SKM-1 (cell line): ENCODE measurements around the gene DUSP15.
"Not testable (repeated sequence)": the region's sequence is repeated elsewhere in the genome, so short reads cannot be mapped to it uniquely, and the experiment has no call there.

Experiments
- DNase-seq: peaks from one replicate; lab custom pipeline; 2025; ENCODE audit not compliant: unreplicated experiment; lab: John Stamatoyannopoulos, UW

The DUSP15 gene

DNA sequence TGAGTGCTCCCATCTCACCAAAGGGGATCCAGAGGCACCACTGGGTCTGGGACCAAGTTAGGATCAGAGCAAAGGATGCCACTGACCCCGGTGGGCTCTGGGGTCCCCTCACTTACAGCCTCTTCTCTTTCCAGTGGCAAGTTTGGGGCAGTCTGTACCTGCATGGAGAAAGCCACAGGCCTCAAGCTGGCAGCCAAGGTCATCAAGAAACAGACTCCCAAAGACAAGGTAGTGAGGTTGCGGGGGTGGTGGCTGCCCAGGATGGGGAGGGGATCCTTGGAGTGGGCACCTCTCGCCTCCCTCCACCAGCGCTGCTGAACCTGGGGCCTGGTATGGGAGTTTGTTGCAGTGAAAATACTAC, 46.2 kb downstream of the DUSP15 start:
- DNase-seq = no peak

DNA sequence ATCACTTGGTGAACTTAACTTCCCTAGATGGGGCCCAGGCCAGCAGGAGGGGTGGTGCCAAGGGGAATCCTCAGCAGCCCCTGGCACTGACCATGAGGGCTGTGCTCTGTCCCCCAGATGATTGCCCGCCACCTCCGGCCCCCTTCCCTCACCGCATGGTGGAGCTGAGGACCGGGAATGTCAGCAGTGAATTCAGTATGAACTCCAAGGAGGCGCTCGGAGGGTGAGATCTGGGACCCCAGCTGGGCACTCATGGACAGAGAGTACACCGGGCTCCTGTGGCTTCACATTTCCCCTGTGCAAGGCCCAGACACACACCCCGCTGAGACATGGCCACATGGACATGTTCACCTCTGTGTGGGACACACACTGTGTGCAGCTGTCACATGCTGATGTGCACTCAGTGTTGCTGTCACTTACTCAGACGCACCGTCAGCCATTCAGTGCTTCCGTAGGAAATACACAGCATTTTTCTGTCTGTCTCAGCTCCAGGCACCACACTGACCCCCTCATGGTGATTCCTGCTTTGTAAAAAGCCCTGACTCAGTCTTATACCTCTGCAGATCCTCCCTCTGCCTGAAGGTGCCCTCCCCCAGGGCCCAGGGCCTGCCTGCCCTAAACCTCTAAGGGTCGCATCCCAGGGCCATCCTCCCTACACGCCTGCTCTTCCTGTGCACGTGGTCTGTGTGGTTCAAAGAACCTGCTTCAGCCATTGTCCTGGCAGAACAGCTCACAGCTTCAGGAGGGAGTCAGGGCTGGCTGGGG, 46.8 kb downstream of the DUSP15 start:
- no peak for DNase-seq

DNA sequence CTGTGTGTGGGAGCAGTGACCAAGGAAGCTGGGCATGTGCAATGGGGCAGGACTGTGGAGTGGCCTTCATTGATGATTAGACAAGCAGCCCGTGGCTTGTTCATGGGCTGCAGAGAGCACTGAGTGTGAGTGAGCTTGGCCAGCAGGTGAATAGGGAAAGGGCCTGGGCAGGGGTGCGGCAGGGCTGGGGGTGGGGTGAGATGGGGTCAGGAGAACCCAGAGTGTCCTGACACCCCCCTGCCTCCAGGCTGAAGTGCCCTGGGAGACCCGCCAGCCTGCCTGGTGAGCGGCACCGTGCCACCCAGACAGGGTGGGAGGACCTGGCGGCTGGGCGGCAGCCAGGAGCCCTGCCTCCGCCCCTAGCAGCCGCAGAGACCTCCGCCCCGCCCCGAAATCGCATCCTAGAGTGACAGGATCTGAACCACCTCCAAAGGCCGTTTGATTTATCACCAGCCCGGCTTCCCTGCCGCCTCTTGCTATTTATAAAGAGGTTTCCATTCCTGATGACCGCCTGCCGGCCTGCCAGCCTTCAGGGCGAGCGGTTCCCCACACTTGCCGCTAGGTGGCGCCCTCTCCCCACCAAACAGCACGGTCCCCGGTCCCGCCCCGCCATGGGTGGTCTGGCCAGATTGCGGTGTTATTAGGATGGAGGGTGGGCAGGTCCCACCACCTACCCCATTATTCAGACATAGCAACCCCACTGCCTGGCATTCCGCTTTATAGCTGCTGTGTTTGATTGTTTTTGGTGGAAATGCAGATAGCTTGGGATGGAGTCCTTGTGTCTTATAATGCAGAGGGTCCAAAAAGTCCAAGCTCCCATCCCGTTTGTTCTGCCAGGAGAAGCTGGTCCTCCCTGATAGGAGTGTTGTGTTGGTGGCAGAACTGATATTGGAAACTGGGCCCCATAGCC, 47.7 kb downstream of the DUSP15 start:
- DNase-seq = no peak

DNA sequence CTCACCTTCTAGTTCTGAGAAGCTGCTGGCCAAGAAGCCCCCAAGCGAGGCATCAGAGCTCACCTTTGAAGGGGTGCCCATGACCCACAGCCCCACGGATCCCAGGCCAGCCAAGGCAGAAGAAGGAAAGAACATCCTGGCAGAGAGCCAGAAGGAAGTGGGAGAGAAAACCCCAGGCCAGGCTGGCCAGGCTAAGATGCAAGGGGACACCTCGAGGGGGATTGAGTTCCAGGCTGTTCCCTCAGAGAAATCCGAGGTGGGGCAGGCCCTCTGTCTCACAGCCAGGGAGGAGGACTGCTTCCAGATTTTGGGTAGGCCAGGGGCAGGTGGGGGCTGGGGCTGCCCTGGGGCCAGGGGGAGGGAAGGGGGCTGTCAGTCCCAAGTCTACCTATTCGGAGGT, 48.9 kb downstream of the DUSP15 start:
- no peak for DNase-seq

DNA sequence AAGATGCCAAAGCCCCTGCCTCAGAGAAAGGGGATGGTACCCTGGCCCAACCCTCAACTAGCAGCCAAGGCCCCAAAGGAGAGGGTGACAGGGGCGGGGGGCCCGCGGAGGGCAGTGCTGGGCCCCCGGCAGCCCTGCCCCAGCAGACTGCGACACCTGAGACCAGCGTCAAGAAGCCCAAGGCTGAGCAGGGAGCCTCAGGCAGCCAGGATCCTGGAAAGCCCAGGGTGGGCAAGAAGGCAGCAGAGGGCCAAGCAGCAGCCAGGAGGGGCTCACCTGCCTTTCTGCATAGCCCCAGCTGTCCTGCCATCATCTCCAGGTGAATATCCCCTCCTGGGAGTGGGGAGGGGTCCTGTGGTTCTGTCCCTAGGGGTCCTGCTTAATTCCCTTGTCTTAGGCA, 50.1 kb downstream of the DUSP15 start:
- no peak for DNase-seq

DNA sequence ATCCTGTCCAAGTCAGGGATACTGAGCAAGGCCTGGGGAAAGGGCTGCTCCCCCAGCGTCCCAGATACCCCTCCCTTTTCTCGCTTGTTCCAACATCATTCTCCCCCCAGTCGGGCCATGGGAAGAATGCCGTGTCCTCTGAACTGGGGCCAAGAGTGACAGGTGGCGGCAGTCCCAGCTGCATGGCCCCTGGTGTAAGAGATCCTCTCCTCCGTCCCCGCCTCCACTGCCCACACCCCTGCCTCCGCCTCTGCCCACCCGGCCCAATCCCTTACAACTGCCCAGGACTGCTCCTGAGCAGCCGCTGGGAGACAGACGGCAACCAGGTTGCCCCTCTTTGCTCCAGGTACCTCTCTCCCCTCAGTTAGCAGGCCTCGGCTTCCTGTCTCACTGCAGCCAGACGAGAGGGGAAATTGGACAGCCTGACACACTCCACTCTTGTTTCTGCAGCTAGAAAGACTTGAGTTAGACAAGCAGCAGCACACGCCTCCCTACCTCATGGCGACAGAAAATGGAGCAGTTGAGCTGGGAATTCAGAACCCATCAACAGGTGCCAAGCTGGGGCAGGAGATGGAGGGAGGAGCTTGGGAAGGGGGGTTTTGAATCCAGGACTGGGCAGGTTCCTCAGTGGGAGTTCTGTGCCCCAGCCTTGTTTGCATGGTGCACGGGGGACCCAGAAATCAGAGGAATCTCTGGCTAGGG, 51.1 kb downstream of the DUSP15 start, which contains the start of gene MYLK2:
MYLK2 (plus strand) TSS at position 274 of the 702 bp plus-strand sequence; CDS start at position 499, 225 bp downstream.
- no peak for DNase-seq

DNA sequence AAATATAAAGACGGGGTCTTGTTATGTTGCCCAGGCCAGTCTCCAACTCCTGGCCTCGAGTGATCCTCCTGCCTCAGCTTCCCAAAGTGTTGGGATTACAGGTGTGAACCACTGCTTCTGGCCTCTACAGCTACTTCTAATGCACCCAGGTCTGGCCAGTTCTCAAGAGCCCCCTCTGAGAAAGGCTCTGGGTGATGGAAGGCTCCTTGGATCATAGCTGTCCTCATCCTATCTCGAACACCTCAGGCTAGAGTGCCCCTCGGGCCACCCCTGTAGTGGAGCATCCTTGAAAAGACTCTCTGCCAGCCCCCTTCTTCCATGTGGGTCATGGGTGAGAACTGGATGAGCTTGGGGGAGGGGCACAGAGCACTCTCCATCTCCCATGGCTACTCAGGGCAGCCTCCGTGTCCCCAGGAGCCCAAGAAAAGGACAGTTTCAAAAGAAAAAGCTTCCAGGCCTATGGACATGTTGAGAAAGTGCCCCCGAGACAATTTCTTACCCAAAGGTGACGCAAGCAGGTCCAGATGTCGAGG, 51.9 kb downstream of the DUSP15 start:
- no peak for DNase-seq

DNA sequence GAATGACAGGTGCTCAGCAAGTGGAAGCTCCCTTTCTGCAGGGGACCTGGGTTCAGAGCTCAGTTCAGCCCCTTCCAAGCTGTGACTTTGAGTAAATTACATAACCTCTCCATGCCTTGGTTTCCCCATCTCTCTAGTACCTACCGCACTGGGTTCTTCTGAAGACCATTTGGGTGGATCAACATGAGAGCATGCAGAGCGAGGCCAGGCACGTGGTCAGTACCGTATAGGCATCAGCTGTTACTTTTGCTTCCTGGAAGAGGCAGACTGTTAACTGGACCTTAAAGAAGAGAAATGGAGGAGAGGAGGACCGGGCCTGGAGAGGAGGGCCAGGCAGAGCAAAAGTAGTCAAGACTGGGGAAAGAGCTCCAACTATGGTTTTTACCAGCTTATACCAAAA, 52.9 kb downstream of the DUSP15 start:
- DNase-seq = no peak

DNA sequence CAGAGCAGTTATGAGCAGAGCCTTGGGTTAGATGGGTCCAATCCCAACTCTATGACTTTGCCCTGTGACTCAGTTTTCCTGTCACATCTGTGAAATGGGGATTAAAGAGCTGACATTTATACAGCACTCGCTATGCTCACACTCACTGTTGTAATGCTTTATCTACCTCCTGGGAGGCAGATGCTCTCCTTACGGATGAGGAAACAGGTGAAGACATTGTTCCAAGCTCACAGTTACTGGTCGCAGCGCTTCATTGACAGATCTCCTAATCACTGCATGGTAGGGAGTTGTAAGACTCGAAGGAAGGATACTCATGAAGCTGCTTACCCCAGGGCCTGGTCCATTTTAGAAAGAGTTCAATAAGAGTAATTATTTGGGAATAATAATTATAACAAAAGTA, 54.1 kb downstream of the DUSP15 start:
- DNase-seq = no peak

DNA sequence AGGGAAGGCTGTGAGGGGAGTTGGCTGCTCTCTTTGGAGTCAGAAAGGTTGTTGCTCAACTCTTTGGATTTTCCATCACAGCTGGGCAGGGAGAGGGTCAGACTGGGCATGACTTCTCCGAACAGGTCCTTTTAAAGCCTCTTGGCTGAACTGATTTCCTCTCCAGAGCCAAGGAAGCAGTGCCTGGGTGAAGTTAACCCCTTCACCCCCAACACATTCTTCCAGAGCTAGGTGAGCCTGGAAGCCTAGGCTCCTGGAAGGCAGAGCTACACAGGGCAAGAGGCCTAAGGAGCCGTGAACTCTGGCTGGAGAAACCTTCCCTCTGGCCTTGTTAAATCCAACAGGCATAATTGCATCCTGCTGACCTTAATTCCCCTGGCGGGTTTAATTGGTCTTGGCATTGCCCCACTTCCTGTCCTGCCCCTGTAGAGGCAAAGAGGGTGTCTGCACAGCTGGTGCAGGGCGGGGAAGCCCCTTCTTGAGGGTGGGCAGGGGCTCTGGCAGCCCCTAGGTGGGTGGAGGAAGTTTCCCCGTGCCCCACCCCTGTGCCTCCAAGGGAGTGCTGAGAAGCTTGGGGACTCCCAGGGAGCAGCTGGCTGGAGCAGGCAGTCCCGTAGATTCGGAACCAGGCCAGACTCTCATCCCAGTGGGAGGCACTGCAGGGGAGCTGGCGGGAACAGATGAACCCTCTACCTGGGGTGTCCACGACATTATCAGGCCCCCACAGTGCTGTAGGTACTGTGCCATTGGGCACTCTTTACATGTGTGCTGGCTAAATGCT, 54.7 kb downstream of the DUSP15 start:
- no peak for DNase-seq

DNA sequence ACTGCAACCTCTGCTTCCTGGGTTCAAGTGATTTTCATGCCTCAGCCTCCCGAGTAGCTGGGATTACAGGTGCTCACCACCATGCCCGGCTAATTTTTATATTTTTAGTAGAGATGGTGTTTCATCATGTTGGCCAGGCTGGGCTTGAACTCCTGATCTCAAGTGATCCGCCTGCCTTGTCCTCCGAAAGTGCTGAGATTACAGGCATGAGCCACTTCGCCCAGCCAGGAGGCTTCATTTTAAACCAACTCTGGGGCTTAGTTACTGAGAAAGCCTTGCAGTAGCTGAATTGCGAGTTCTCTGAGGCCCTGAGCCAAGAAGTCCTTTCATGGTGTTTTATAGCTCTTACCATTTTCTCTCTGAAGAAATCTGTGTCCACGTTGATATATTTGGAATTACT, 56.2 kb downstream of the DUSP15 start:
- not testable (repeated sequence) for DNase-seq

DNA sequence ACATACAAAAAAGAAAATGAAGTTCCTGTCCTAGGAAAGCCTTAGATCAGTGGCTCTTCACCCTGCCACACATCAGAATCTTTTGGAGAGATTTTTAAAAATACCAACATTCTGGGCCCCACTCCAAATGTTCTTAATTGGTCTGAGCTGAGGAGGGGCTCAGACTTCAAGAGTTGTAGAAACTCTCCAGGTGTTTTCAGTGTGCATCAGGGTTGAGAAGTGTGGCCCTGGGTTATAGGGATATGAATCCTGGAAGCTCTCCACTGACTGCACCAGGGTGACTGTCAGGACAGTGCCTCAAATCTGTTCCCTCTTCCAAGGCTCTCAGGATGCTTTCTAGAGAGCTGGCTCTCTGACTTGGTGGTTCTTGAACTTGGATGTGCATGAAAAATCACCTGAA, 56.7 kb downstream of the DUSP15 start:
- no peak for DNase-seq

DNA sequence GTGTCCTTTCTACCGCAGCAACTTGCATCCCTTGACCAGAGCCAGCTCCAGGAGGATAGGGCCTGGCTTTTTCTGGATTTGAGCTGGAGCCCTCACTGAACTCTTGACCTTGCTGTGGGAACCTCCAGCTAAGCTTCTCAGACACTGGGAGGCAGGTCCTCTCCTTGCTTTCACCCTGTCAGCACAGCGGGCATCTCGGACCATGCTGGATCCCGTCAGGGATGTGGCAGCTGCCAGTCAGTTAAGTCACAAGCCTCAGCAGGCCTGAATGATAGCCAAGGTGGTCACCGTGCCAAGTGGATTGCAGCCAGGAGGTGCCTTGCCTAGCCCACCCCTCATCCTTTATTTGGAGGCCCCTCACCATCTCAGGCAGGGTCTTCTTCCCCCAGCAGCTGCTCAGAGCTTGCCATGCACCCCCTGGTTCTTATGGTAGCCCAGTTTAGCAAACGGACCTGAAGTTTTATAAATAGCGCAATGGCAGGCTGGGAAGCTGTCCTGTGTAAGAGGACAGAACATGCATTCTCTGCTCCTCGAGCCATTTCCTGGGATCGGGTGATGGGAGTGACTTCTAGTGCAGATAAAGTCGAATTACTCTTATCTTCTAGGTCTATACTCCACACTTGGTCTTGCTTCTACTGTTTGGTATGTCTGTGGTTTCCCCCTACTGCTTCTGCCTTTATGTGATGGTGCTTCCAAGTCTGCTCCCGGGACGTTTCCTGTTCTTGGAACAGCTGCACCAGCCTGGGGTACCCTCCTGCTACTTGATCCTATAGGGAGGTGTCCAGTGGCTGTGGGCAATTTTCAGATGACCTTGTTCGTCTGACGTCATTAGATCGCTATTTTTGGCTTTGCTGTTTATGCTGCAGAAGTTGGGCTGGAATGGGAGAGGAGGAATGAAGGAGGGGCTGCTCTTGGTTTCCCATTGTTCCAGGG, 58.3 kb downstream of the DUSP15 start:
- DNase-seq = no peak

DNA sequence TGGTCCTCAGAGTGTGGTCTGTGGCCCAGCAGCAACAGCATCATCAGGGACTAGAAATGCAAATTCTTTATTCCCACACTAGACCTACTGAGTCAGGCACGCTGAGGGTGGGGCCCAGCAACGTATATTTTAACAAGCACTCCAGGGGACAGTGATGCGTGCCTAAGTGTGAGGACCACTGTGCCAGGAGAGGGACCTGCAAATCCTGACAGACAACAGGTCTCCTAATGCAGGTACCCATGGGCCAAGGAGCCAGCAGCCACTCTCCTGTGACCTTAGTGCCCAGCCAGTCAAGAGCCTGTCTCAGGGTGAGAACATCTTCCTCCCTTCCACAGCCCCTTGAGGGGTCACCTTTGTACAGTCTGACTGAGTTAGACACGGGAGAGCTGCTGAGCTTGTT, 59.1 kb downstream of the DUSP15 start:
- no peak for DNase-seq
